SK-N-SH (cell line): ENCODE results near the gene FOXO3B. TPM values are rescaled to one million over a fixed set of nuclear protein-coding genes. Genes with fewer than 3 reads are reported as not detected.
"Not testable (repeated sequence)": the region's sequence is repeated elsewhere in the genome, so short reads cannot be mapped to it uniquely, and the experiment has no call there.

Source experiments
- CTCF ChIA-PET: fragments of 300-600, 350-600 bp; formaldehyde crosslinking; extraction: SDS; loops from one replicate; lab custom pipeline; 2021; lab: Yijun Ruan, JAX
- POLR2A ChIA-PET: fragments of 350-600 bp; sonication (Branson Sonifier 250); formaldehyde crosslinking; extraction: SDS; loops from one replicate; lab custom pipeline; 2020; ENCODE audit warnings: antibody characterized with exemption, inconsistent platforms; lab: Yijun Ruan, JAX
- DNase-seq: peaks from one replicate; pipeline ENCODE4 v3.0.0; 2012
- H2AFZ ChIP-seq: fragments of 200-600 bp; sonication (generic); 2 replicates; pipeline ENCODE4 v1.8.1; 2016; ENCODE audit warnings: antibody characterized with exemption, mild to moderate bottlenecking, low read depth
- H3F3A ChIP-seq: fragments of 200-600 bp; sonication (generic); replicated peaks from 2 replicates; pipeline ENCODE3; 2016; ENCODE audit warnings: antibody characterized with exemption, mild to moderate bottlenecking; ENCODE audit not compliant: insufficient read depth
- H3K27ac ChIP-seq, 2 experiments: fragments of 200-500 bp in 1 of 2; fragments of 200-600 bp in 1 of 2; sonication (Bioruptor generic) in 1 of 2; sonication (generic), shearing (Covaris generic) in 1 of 2; 2 replicates each; pipeline versions ENCODE4 v1.5.1 to v1.6.1; 2014 to 2016; ENCODE audit warnings: low read depth in 2 of 2, inconsistent platforms in 1 of 2, low read length in 1 of 2, mild to moderate bottlenecking in 1 of 2, mixed read lengths in 1 of 2
- H3K27me3 ChIP-seq: fragments of 200-600 bp; sonication (generic), shearing (Covaris generic); 2 replicates; pipeline ENCODE4 v1.6.1; 2016; ENCODE audit warnings: mixed run types; ENCODE audit not compliant: insufficient read depth
- H3K36me3 ChIP-seq, 2 experiments: fragments of 200-500 bp in 1 of 2; fragments of 200-600 bp in 1 of 2; sonication (Bioruptor generic) in 1 of 2; sonication (generic) in 1 of 2; replicated peaks in 1 of 2; 2 replicates each; pipeline versions ENCODE3 to v1.5.1; 2014 to 2016; ENCODE audit warnings: low read length in 1 of 2, mild to moderate bottlenecking in 1 of 2; ENCODE audit not compliant: insufficient read depth in 2 of 2, control insufficient read depth in 1 of 2
- H3K4me1 ChIP-seq, 2 experiments: fragments of 200-500 bp in 1 of 2; fragments of 200-600 bp in 1 of 2; sonication (Bioruptor generic) in 1 of 2; sonication (generic), shearing (Covaris generic) in 1 of 2; 2 replicates each; pipeline versions ENCODE4 v1.5.1 to v1.6.1; 2014 to 2016; ENCODE audit warnings: low read depth in 1 of 2, low read length in 1 of 2, mixed run types in 1 of 2; ENCODE audit not compliant: insufficient read depth in 2 of 2, control insufficient read depth in 1 of 2
- H3K4me2 ChIP-seq: fragments of 200-600 bp; sonication (generic), shearing (Covaris generic); 2 replicates; pipeline ENCODE4 v1.6.1; 2017; ENCODE audit warnings: mixed run types
- H3K4me3 ChIP-seq, 2 experiments: fragments of 200-500 bp in 1 of 2; fragments of 200-600 bp in 1 of 2; sonication (Bioruptor generic) in 1 of 2; sonication (generic), shearing (Covaris generic) in 1 of 2; 2 replicates each; pipeline versions ENCODE4 v1.5.1 to v1.8.1; 2014 to 2016; ENCODE audit warnings: low read depth in 2 of 2, inconsistent platforms in 1 of 2, low read length in 1 of 2, mild to moderate bottlenecking in 1 of 2, mixed read lengths in 1 of 2, moderate library complexity in 1 of 2
- H3K79me2 ChIP-seq: fragments of 200-600 bp; sonication (generic); 2 replicates; pipeline ENCODE4 v1.8.1; 2017; ENCODE audit warnings: mild to moderate bottlenecking; ENCODE audit not compliant: insufficient read depth
- H3K9ac ChIP-seq: fragments of 200-600 bp; sonication (generic); 2 replicates; pipeline ENCODE4 v1.6.1; 2017; ENCODE audit warnings: mixed run types
- H3K9me2 ChIP-seq: fragments of 200-600 bp; sonication (generic); 2 replicates; pipeline ENCODE4 v1.6.1; 2017; ENCODE audit warnings: mixed run types
- H3K9me3 ChIP-seq: fragments of 200-600 bp; sonication (generic); 2 replicates; pipeline ENCODE4 v1.6.1; 2017; ENCODE audit warnings: mixed run types, mild to moderate bottlenecking, moderate library complexity
- H4K20me1 ChIP-seq: fragments of 200-600 bp; sonication (generic); 2 replicates; pipeline ENCODE4 v1.6.1; 2017; ENCODE audit warnings: mild to moderate bottlenecking, mixed run types; ENCODE audit not compliant: insufficient read depth
- CHD2 ChIP-seq: fragments of 150-350 bp; IDR thresholded peaks from 2 replicates; pipeline ENCODE4 v1.6.1; 2018; ENCODE audit warnings: low read length; ENCODE audit not compliant: partially characterized antibody
- MAX ChIP-seq: IDR thresholded peaks from 2 replicates; pipeline ENCODE4 v1.4.0; 2012; ENCODE audit warnings: low read depth
- MXI1 ChIP-seq: IDR thresholded peaks from 2 replicates; pipeline ENCODE4 v1.6.1; 2012; ENCODE audit warnings: mild to moderate bottlenecking, low read depth, low read length, improper control_type of control experiment
- NRF1 ChIP-seq: IDR thresholded peaks from 2 replicates; pipeline ENCODE4 v1.6.1; 2012; ENCODE audit warnings: low read depth, mild to moderate bottlenecking, low read length
- POLR2AphosphoS5 ChIP-seq: IDR thresholded peaks from 2 replicates; pipeline ENCODE4 v1.6.1; 2012; ENCODE audit warnings: low read depth, low read length
- WGBS: methylation state at CpG from one replicate; pipeline ENCODE4 v1.1.6; 2017; ENCODE audit warnings: low lambda C conversion rate; 5-methylcytosine and 5-hydroxymethylcytosine counted together
- polyA plus RNA-seq, 3 experiments: library from polyadenylated mRNA; depleted of rRNA; stranded (reverse); fragments of >200 nt; gene quantifications; 2 replicates each; pipeline ENCODE4 v1.2.3, GENCODE V29; 2012
- TF ChIP-seq, protein P1 (sequence below): IDR thresholded peaks from 2 replicates; pipeline ENCODE4 v1.4.0; 2012; ENCODE audit warnings: low read depth, borderline replicate concordance

Gene FOXO3B
- 3.0 and 3.9 TPM in 2 replicates for polyA plus RNA-seq (2012; rRNA removed)
- 1.3 and 2.6 TPM in 2 replicates for polyA plus RNA-seq (2012; cell fraction: cytosol; rRNA removed)
- 5.7 and 6.5 TPM in 2 replicates for polyA plus RNA-seq (2012; cell fraction: nucleus; rRNA removed)

DNA sequence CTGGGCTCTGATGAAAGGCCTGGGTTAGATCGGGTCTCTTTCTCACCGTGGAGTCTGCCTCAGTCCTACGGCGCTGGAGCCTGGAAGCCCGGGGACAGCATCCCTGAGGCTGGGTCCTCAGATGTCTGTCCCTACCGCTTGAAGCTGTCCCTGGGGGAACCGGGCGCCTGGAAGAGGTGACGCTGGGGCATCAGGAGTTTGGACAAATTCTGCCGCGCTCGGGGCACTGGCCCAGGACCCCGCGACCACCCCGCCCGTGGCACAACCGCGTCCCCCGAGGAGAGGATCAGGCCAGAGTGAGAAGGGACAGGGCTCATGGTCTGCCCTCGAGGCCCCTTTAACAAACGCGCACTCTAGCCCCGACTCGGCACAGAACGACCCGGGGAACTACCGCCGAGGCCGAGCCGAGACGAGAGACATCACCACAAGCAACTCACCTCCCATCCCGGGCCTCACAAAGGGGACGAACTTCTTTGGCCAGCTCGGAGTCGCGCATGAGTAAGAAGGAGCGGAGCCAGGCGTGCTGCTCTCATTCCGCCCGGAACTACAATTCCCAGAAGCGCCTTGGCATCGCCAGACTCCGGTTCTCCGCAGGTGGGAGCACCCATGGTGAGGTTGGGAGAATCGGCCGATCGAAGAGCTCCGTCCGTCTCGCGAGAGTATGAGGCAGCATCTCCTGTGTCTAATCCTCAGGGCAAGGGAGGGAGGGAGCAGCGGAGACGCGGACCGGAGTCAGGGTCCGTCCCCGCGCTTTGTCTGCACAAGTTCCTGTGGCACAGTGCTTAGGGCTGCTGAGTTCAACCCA, at the start of gene FOXO3B:
FOXO3B (minus strand) TSS at position 548 of the 805 bp plus-strand sequence. CDS start 663 bp downstream, outside the sequence.
- H3F3A ChIP-seq, POLR2A ChIA-PET, H3K9me3 ChIP-seq, H3K79me2 ChIP-seq, H3K27me3 ChIP-seq, H3K36me3 ChIP-seq, H4K20me1 ChIP-seq, H3K9me2 ChIP-seq, H3K4me1 ChIP-seq, CTCF ChIA-PET: not testable (repeated sequence)
- Histone ChIP-seq H3K9ac (peak within 1 kb of the TSS; percentile 68), H3K27ac (peak within 1 kb of the TSS in 1 of 2 experiments; percentile 62; a peak in 2 of 4 replicates), H2AFZ (peak within 1 kb of the TSS; percentile 93; the same call in 1 of the 2 replicates), H3K4me2 (peak within 1 kb of the TSS; percentile 69), H3K4me3 (peak within 1 kb of the TSS; percentile 53 to 63)
- under 1% methylated on average over 21 of the region's 58 CpGs for WGBS
- TF ChIP-seq MXI1: peak; percentile 56; the same call in 1 of the 2 replicates
- TF ChIP-seq MAX: peak; percentile 62
- TF ChIP-seq, protein P1, sequence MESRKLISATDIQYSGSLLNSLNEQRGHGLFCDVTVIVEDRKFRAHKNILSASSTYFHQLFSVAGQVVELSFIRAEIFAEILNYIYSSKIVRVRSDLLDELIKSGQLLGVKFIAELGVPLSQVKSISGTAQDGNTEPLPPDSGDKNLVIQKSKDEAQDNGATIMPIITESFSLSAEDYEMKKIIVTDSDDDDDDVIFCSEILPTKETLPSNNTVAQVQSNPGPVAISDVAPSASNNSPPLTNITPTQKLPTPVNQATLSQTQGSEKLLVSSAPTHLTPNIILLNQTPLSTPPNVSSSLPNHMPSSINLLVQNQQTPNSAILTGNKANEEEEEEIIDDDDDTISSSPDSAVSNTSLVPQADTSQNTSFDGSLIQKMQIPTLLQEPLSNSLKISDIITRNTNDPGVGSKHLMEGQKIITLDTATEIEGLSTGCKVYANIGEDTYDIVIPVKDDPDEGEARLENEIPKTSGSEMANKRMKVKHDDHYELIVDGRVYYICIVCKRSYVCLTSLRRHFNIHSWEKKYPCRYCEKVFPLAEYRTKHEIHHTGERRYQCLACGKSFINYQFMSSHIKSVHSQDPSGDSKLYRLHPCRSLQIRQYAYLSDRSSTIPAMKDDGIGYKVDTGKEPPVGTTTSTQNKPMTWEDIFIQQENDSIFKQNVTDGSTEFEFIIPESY: peak; percentile 96
- peak; percentile 65 for TF ChIP-seq NRF1
- peak; percentile 98 for TF ChIP-seq CHD2
- TF ChIP-seq POLR2AphosphoS5: peak; percentile 32; the same call in 1 of the 2 replicates
- DNase-seq: peak; percentile 83

- H4K20me1 ChIP-seq, H3K9me2 ChIP-seq, H3F3A ChIP-seq, CTCF ChIA-PET, H3K27ac ChIP-seq, H3K9ac ChIP-seq, H3K4me3 ChIP-seq, H3K36me3 ChIP-seq, H3K4me2 ChIP-seq, POLR2A ChIA-PET, H3K4me1 ChIP-seq, H3K27me3 ChIP-seq, H3K9me3 ChIP-seq, H3K79me2 ChIP-seq, DNase-seq, H2AFZ ChIP-seq: not testable (repeated sequence)
- 87% methylated on average over 1 of the region's 1 CpG for WGBS
Measured at GRCh38 chr17:18723509-18723908, 41.4 kb upstream of the FOXO3B start.

DNA sequence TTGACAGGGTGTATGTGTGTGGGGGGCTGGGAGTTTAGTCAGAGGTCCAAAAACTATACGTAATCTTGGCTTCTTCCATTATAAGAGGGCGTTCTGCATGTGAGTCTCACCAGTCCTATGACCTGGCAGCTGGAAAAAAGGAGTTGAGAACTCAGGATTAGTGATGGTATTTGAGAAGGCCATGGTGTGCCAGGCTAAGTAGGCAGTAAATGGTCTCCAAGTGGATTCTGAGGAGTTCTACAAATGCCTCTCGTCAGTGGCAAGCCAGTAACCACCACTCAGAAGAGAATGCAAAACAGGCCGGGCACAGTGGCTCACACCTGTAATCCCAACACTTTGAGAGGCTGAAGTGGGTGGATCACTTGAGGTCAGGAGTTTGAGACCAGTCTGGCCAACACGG, 40.5 kb upstream of the FOXO3B start:
- H4K20me1 ChIP-seq, POLR2A ChIA-PET, H3K9me3 ChIP-seq, H3K27ac ChIP-seq, H2AFZ ChIP-seq, H3K27me3 ChIP-seq, CTCF ChIA-PET, H3K9me2 ChIP-seq, H3K9ac ChIP-seq, H3K36me3 ChIP-seq, H3K4me3 ChIP-seq, DNase-seq, H3K4me2 ChIP-seq, H3F3A ChIP-seq, H3K4me1 ChIP-seq, H3K79me2 ChIP-seq: not testable (repeated sequence)
- 61% methylated on average over 4 of the region's 5 CpGs for WGBS

- H3K4me2 ChIP-seq, H3K27me3 ChIP-seq, H3K9me2 ChIP-seq, H3K36me3 ChIP-seq, H3K4me3 ChIP-seq, H3K4me1 ChIP-seq, POLR2A ChIA-PET, H3K79me2 ChIP-seq, H3F3A ChIP-seq, H4K20me1 ChIP-seq, H3K9me3 ChIP-seq, DNase-seq, CTCF ChIA-PET, H3K9ac ChIP-seq: not testable (repeated sequence)
- WGBS: 81% methylated on average over 1 of the region's 12 CpGs
- H2AFZ ChIP-seq: 0 out of 2 replicates have a peak overlapping the region, but pooled peaks have one; percentile 74
- peak overlapping the region in 1 of 2 experiments; percentile 47; a peak in 1 of 4 replicates for H3K27ac ChIP-seq
Measured at GRCh38 chr17:18721775-18722547, 39.8 kb upstream of the FOXO3B start.
